SKM-1 treated with dmso at 0.1 percent for 144 hours (cell line): ENCODE data around the gene LIME1.
"Not testable (repeated sequence)": the region's sequence is repeated elsewhere in the genome, so short reads cannot be mapped to it uniquely, and the experiment has no call there.

ENCODE experiments used
- DNase-seq: peaks from one replicate; lab custom pipeline; 2025; ENCODE audit not compliant: unreplicated experiment; lab: John Stamatoyannopoulos, UW

The LIME1 gene

GRCh38 chr20:63707558-63708300, 28.7 kb upstream of the LIME1 start, which contains the start of the genes ARFRP1 and ZGPAT:
ARFRP1 (minus strand) TSS chr20:63707976; CDS start chr20:63707091, 885 bp downstream.
ZGPAT (plus strand) TSS chr20:63708039; CDS start chr20:63708581, 542 bp downstream.
- peak; percentile 84 for DNase-seq

DNA sequence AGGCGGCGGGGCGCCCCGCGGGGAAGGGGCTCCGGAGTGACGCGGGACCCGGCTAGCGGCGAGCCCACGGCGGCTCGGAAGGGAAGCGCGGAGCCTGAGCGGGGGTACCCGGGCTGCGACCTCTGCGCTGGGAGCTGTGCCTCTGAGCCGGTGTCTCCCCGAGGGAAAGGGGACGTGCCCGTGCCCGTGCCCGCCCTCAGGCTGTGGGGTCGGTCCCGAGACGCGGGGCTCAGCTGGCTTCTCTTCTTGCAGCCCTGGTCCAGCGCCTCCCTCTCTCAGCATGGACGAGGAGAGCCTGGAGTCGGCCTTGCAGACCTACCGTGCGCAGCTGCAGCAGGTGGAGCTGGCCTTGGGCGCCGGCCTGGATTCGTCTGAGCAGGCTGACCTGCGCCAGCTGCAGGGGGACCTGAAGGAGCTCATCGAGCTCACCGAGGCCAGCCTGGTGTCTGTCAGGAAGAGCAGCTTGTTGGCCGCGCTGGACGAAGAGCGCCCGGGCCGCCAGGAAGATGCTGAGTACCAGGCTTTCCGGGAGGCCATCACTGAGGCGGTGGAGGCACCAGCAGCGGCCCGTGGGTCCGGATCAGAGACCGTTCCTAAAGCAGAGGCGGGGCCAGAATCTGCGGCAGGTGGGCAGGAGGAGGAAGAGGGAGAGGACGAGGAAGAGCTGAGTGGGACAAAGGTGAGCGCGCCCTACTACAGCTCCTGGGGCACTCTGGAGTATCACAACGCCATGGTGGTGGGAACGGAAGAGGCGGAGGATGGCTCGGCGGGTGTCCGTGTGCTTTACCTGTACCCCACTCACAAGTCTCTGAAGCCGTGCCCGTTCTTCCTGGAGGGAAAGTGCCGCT, 27.9 kb upstream of the LIME1 start:
- no peak for DNase-seq

DNA sequence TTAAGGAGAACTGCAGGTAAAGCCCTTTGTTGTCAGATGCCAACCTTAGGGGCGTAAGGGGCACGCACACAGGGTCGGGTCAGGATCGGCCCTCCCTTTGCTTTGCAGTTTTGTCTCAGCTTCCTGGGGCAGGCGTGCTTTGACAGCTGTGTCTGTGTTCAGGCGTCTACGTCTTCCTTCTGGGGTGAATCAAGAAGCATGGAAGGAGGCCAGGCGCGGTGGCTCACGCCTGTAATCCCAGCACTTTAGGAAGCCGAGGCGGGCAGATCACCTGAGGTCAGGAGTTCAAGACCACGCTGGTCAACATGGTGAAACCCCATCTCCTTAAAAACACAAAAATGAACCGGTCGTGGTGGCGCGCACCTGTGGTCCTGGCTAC, 27.3 kb upstream of the LIME1 start:
- no peak for DNase-seq

DNA sequence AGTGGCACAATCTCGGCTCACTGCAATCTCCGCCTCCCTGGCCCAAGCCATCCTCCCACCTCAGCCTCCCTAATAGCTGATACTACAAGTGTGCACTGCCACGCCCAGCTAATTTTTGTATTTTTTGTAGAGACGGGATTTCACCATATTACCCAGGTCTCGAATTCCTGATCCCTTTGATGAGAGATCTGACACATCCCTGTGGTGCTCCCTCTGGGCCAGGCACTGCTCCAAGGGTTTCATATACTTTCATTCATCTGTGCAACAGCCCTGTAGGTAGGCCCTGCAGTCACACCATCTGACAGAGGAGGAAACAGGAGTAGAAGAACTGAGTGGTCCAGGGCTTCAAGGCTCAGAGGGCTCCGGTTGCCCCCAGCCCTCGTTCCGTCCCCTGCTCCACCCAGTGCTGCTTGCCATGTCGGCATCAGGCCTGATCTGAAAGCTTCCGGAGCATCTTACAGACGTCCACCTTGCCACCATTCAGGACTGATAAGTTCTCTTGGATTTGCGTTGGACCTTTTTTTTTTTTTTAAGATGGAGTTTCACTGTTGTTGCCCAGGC, 25.3 kb upstream of the LIME1 start:
- DNase-seq, result no peak

- no peak for DNase-seq
Observed at GRCh38 chr20:63712191-63712590, 24.3 kb upstream of the LIME1 start.

DNA sequence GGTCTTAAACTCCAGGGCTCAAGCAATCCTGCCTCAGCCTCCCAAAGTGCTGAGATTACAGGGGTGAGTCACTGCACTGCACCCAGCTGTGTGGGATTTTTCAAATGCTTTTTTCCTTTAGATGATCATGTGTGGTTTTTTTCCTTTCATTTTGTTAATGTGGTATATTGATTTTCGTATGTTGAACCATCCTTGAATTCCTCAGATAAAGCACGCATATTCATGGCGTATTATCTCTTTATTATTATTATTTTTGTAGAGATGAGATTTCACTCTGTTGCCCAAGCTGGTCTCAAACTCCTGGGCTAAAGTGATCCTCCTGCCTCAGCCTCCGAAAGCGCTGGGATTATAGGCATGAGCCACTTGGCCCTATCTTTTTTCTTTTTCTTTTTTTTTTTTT, 21.6 kb upstream of the LIME1 start:
- no peak for DNase-seq

- no peak for DNase-seq
Observed at GRCh38 chr20:63718996-63719395, 17.5 kb upstream of the LIME1 start.

GRCh38 chr20:63722967-63723622, 13.4 kb upstream of the LIME1 start:
- DNase-seq, result not testable (repeated sequence)

DNA sequence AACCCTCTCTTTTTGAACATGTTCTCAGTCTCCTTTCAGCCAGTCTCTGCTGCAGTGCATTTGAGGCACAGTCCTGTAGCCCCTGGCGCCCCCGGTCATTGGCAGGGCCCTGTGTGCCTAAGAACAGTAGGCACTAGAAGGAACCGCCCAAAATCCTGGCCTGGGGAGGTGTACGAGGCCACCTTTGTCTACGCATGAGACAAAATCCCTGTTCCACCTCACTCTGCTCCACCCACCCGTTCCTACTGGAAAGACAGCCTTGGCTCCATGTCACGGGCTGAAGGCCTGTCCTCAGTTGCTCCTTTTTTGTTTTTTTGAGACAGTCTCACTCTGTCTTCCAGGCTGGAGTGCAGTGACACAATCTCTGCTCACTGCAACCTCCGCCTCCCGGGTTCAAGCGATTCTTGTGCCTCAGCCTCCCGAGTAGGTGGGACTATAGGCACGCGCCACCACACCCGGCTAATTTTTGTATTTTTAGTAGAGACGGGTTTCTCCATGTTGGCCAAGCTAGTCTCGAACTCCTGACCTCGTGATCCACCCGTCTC, 6.2 kb upstream of the LIME1 start:
- not testable (repeated sequence) for DNase-seq

- DNase-seq, result no peak
Observed at GRCh38 chr20:63731410-63731809, 5.1 kb upstream of the LIME1 start.

DNA sequence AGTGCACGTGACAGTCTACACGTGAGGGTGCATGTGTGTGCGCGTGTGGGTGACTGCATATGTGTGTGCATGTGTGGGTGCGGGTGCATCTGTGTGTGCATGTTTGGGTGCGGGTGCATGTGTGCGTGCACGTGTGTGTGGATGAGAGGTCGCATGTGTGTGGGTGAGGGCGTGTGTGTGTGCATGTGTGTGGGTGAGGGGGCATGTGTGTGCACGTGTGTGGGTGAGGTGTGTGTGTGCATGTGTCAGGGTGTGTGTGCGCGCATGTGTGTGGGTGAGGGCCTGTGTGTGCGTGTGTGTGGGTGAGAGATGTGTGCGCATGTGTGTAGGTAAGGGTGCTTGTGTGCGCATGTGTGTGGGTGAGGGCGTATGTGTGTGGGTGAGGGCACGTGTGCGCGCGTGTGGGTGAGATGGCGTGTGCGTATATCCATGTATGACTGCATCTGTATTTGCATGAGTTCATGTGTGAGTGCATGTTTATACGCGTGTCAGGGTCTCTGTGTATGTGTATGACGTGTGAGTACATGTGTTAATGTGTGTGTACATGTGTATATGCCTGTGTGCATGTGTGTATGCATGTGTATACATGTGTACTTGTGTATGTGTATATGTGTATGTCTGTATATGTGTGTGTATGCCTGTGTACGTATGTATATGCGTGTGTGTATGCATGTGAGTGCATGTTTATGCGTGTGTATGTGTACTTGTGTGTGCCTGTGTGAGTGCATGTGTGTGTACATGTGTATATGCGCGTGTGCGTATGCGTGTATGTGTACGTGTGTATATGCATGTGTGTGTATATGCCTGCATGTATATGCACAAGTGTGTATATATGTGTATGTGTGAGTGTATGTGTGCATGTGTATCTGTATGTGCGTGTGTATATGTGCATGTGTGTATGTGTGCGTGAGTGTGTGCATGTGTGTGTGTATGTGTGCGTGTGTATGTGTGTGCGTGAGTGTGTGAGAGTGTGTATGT, 4.1 kb upstream of the LIME1 start:
- DNase-seq, result no peak

DNA sequence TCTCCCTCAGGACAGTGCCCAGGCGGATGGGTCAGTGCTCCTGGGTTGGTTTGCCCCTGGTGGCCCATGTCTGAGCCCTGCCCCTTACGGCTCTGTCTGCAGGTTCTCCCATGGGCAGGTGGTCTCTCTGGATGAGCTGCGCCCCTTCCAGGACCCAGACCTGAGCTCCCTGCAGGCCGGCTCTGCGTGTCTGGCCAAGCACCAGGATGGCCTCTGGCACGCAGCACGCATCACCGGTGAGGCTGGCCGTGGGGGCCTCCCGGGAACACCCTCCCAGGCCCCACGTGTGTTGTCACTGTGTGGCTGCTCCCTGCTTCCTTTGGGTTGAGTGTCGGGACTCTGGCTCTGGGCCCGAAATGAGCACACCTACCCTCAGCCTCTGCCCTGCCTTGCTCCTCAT, 3.3 kb upstream of the LIME1 start:
- DNase-seq, result no peak

DNA sequence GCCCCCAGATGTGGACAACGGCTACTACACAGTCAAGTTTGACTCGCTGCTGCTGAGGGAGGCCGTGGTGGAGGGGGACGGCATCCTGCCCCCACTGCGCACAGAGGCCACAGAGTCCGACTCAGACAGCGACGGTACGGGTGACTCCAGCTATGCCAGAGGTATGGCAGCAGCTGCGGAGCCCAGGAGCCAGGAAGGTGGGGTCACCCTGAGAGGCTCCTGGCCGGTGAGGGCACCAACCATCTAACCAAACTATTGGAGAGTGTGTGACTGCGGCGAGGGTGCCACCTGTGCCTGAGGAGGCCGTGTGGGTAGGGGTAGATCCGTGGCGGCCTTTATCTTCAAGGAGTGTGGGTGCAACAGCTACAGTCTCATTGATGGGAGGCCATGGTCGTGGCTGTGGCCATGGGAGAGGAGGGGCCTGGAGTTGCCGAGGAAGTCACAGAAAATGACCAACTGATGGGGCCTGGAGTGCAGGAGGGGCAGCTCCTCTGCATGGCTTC, 2.8 kb upstream of the LIME1 start:
- no peak for DNase-seq

- DNase-seq, result no peak
Observed at GRCh38 chr20:63734111-63734945, 2.1 kb upstream of the LIME1 start.

DNA sequence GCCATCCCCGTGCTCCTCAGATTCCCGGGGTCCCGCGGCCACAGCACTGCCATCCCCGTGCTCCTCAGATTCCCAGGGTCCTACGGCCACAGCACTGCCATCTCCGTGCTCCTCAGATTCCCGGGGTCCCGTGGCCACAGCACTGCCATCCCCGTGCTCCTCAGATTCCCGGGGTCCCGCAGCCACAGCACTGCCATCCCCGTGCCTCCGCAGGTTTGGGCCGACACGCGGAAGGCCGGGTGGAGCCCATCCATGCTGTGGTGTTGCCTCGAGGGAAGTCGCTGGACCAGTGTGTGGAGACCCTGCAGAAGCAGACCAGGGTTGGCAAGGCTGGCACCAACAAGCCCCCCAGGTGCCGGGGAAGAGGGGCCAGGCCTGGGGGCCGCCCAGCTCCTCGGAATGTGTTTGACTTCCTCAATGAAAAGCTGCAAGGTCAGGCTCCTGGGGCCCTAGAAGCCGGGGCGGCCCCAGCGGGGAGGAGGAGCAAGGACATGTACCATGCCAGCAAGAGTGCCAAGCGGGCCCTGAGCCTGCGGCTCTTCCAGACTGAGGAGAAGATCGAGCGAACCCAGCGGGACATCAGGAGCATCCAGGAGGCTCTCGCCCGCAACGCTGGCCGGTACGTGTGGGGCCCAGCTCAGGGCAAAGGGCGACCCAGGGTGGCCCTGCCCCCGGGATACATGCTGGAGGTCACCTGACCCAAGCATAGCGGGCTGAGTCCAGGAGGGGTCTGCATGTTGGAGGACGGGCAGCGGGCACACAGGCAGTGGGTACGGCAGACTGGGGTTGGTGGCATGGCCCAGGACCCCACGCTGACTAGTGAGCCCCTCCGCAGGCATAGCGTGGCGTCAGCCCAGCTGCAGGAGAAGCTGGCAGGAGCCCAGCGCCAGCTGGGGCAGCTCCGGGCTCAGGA, 1.3 kb upstream of the LIME1 start:
- DNase-seq, result no peak

- no peak for DNase-seq
Observed at GRCh38 chr20:63736893-63737694, 630 bp downstream of the LIME1 start.

GRCh38 chr20:63737695-63737944, 1.2 kb downstream of the LIME1 start:
- no peak for DNase-seq
